Heart left ventricle (tissue), 16 donors: ENCODE data around the gene CSF1R. TPM values are rescaled to one million over a fixed set of nuclear protein-coding genes. Genes with fewer than 3 reads are reported as not detected.

ENCODE experiments used
- ATAC-seq, 4 donors: fragments of 200-7000 bp; cut with Tn5 transposase; one replicate each; pipeline ENCODE4 v1.9.1; 2020 to 2022; ENCODE audit warnings: moderate library complexity in 4 of 4, mild to moderate bottlenecking in 3 of 4, moderate number of reproducible peaks in 1 of 4
- DNase-seq, 5 donors: peaks; one replicate each; pipeline ENCODE4 v3.0.0-alpha.2; 2020
- H3K27ac ChIP-seq, 12 donors: fragments of 200-600 bp; sonication (generic) in 4 of 12; one replicate each; pipeline versions ENCODE4 v1.5.0 to v1.8.0; 2016 to 2022; ENCODE audit warnings: mild to moderate bottlenecking in 2 of 12
- H3K27me3 ChIP-seq, 9 donors: fragments of 200-600 bp; sonication (generic) in 2 of 9; one replicate each; pipeline versions ENCODE4 v1.5.1 to v1.8.0; 2016 to 2022; ENCODE audit warnings: mild to moderate bottlenecking in 3 of 9
- H3K36me3 ChIP-seq, 9 donors: fragments of 200-600 bp; sonication (generic) in 2 of 9; one replicate each; pipeline versions ENCODE4 v1.5.0 to v1.8.0; 2018 to 2022; ENCODE audit warnings: mild to moderate bottlenecking in 2 of 9
- H3K4me1 ChIP-seq, 12 donors: fragments of 200-600 bp; sonication (generic) in 4 of 12; one replicate each; pipeline versions ENCODE4 v1.5.0 to v1.8.0; 2016 to 2022; ENCODE audit warnings: mild to moderate bottlenecking in 3 of 12
- H3K4me3 ChIP-seq, 12 donors: fragments of 200-600 bp; sonication (generic) in 4 of 12; one replicate each; pipeline versions ENCODE4 v1.5.0 to v1.8.0; 2017 to 2022; ENCODE audit warnings: mild to moderate bottlenecking in 9 of 12, moderate library complexity in 4 of 12
- H3K9me3 ChIP-seq, 12 donors: fragments of 200-600 bp; sonication (generic) in 4 of 12; one replicate each; pipeline versions ENCODE4 v1.5.0 to v1.8.0; 2016 to 2022; ENCODE audit warnings: mild to moderate bottlenecking in 1 of 12
- CTCF ChIP-seq, 12 donors: fragments of 200-600 bp; sonication (generic) in 4 of 12; IDR thresholded peaks; one replicate each; pipeline versions ENCODE4 v1.5.0 to v1.8.0; 2018 to 2022; ENCODE audit warnings: antibody characterized with exemption in 12 of 12, mild to moderate bottlenecking in 5 of 12
- POLR2A ChIP-seq, 2 donors: fragments of 450-650 bp; IDR thresholded peaks; one replicate each; pipeline ENCODE4 v1.6.1; 2017; ENCODE audit warnings: antibody characterized with exemption in 2 of 2, mild to moderate bottlenecking in 2 of 2, moderate library complexity in 2 of 2
- WGBS, 4 donors: extraction: QIAGEN DNeasy Blood & Tissue Kit in 2 of 4; methylation state at CpG; one replicate each; pipeline versions ENCODE4 v1.1.5 to v1.1.7; 2013 to 2018; 5-methylcytosine and 5-hydroxymethylcytosine counted together
- intact Hi-C, 10 donors: fragments of 100-400 bp; cut with DNase I; formaldehyde crosslinking; loops; one replicate each; pipeline versions ENCODE4 v1.11.1 to v1.14.2; 2022
- polyA plus RNA-seq, 2 donors: library from polyadenylated mRNA; stranded (reverse); fragments of 200-250 nt; gene quantifications; one replicate each; pipeline ENCODE4 v1.2.3, GENCODE V29; 2013
- total RNA-seq, 9 donors: library from RNA; depleted of rRNA in 2 of 9; stranded (reverse); fragments of >200 nt in 2 of 9; fragmentation: NEBNext Ultra II Directional in 3 of 9; extraction: Animal tissue kit (Norgen Biotek cat#: 25700) in 3 of 9; gene quantifications; one replicate each; pipeline versions ENCODE4 v1.1.0 to v1.2.4, GENCODE V29; 2016 to 2023
- donor health status: ischemic (EF 13 %, LVEDD 7.1; RV severe dilation, severe dysfunction).
- donor health status: healthy with polysubstance abuse.
- donor health status: DM: no; HTN: yes; CAD: no.
- donor health status: DM: no; HTN: no; CAD: no.
- donor health status: ischemic (EF 25% LVEDD 6.9; RV normal size, moderate dysfunction).
- donor health status: ischemic (EF 25% LVEDD 5.7; RV mildly dilated, moderate dysfunction).
- donor health status: healthy.
- donor health status: DM: yes; HTN: yes; CAD: no.
- donor health status: ischemic (EF 35%, LVEDD 5.7; RV mildly dilated, moderate dysfunction).
- donor health status: nonischemic (EF 11% LVEDD 7.7; RV severe dilation, severe dysfunction).
- donor health status: DM: yes; HTN: yes; CAD: no.
- donor health status: PGD.
- donor health status: ischemic (EF 29% LVEDD 5.4; RV normal size, mild dysfunction).
- donor health status: nonischemic (EF 23%, LVEDD 6.1; RV moderate dilation, normal function).

Gene CSF1R
- total and polyA plus RNA-seq, 11 donors: 5.0 to 143 (median 10.7) TPM

GRCh38 chr5:150131461-150131860 is 45.1 kb upstream of the CSF1R start:
- peaks cover 0 to 87% (median 16%) of the 10 kb centered on the region in 9 donors for H3K36me3 ChIP-seq
- H3K27ac ChIP-seq: peak overlapping the region in 7 of 12 donors; percentile 12 to 94 (median 41)
- WGBS, 4 donors: 86 to 93% (median 90%) methylated on average over 4 of the region's 4 CpGs
- H3K4me3 ChIP-seq: no peak overlapping the region
- H3K27me3 ChIP-seq: no peaks in the 10 kb centered on the region
- H3K9me3 ChIP-seq: no peaks in the 10 kb centered on the region
- DNase-seq: no peak
- no peak for ATAC-seq
- intact Hi-C loops: loop anchor here in 8 of 10 donors (2.0 to 10.0 kb wide), 4 partner anchors 29 to 303 kb away; partner anchors contain the start of gene TCOF1 (in 1 of the 8)
- TF ChIP-seq POLR2A (IDR thresholded peaks at IDR 0.05) (no peak), CTCF (IDR thresholded peaks at IDR 0.05) (no peak)
- peaks cover 0 to 63% (median 22%) of the 10 kb centered on the region in 12 donors for H3K4me1 ChIP-seq

- ATAC-seq (no peak), DNase-seq (no peak)
- no peak overlapping the region for H3K4me3 ChIP-seq
- intact Hi-C loops: loop anchor here in 8 of 10 donors (1.0 to 10.0 kb wide), 6 partner anchors 30 to 306 kb away; partner anchors contain the start of gene TCOF1 (in 1 of the 8)
- 77 to 88% (median 84%) methylated on average over 3 to 8 of the region's 8 CpGs for WGBS, 4 donors
- H3K27me3 ChIP-seq: no peaks in the 10 kb centered on the region
- peak overlapping the region in 5 of 12 donors; percentile 3 to 34 (median 8) for H3K27ac ChIP-seq
- no peaks in the 10 kb centered on the region for H3K9me3 ChIP-seq
- TF ChIP-seq POLR2A (IDR thresholded peaks at IDR 0.05): no peak
- TF ChIP-seq CTCF (IDR thresholded peaks at IDR 0.05): no peak
- peaks cover 0 to 54% (median 19%) of the 10 kb centered on the region in 12 donors for H3K4me1 ChIP-seq
- H3K36me3 ChIP-seq: peaks cover 0 to 90% (median 19%) of the 10 kb centered on the region in 9 donors
Observed at GRCh38 chr5:150130493-150130922, 44.2 kb upstream of the CSF1R start.

- Histone ChIP-seq H3K27me3 (no peaks in the 10 kb centered on the region), H3K27ac (peak overlapping the region in 7 of 12 donors; percentile 3 to 34 (median 20)), H3K4me1 (peaks cover 0 to 48% (median 19%) of the 10 kb centered on the region in 12 donors), H3K36me3 (peaks cover 0 to 90% (median 19%) of the 10 kb centered on the region in 9 donors), H3K4me3 (peak overlapping the region in 7 of 12 donors; percentile 3 to 43 (median 6)), H3K9me3 (no peaks in the 10 kb centered on the region)
- intact Hi-C loops: loop anchor here in 9 of 10 donors (1.0 to 10.0 kb wide), 6 partner anchors 31 to 306 kb away; partner anchors contain the start of gene TCOF1 (in 2 of the 9)
- TF ChIP-seq POLR2A (IDR thresholded peaks at IDR 0.05): no peak
- peak; percentile 86 to 97 (median 92) for TF ChIP-seq CTCF (IDR thresholded peaks at IDR 0.05)
- 26 to 37% (median 29%) methylated on average over 13 to 25 of the region's 25 CpGs for WGBS, 4 donors
- DNase-seq (peak; percentile 73 to 85 (median 79)), ATAC-seq (peak; percentile 47 to 83 (median 75))
Observed at GRCh38 chr5:150129813-150130492, 43.6 kb upstream of the CSF1R start.

- WGBS, 4 donors: 56 to 79% (median 68%) methylated on average over 2 to 8 of the region's 8 CpGs
- intact Hi-C loops: loop anchor here in 2 of 10 donors (1.0 to 10.0 kb wide), 3 partner anchors 89 to 225 kb away; partner anchors contain the start of gene TCOF1 (in 1 of the 2)
- H3K4me3 ChIP-seq: peak overlapping the region in 3 of 12 donors; percentile 4 to 25 (median 6)
- DNase-seq: no peak
- no peaks in the 10 kb centered on the region for H3K9me3 ChIP-seq
- peaks cover 0 to 45% (median 19%) of the 10 kb centered on the region in 12 donors for H3K4me1 ChIP-seq
- TF ChIP-seq CTCF (IDR thresholded peaks at IDR 0.05) (no peak), POLR2A (IDR thresholded peaks at IDR 0.05) (no peak)
- H3K27ac ChIP-seq: peak overlapping the region in 6 of 12 donors; percentile 3 to 34 (median 20)
- no peaks in the 10 kb centered on the region for H3K27me3 ChIP-seq
- no peak for ATAC-seq
- H3K36me3 ChIP-seq: peaks cover 0 to 91% (median 19%) of the 10 kb centered on the region in 9 donors
Observed at GRCh38 chr5:150129454-150129812, 43.1 kb upstream of the CSF1R start.
